Measurements from ENCODE around the gene FGF12. TPM values are rescaled to one million over a fixed set of nuclear protein-coding genes. Genes with fewer than 3 reads are reported as not detected.
A peak's percentile ranks its signal among the peaks of the same experiment; 100 is the strongest.

The FGF12 gene
- total RNA-seq, 2 donors from 2014 or later, result 0.25 to 0.48 TPM

- H3K36me3 ChIP-seq, result no peaks in the 10 kb centered on the region
- no peak overlapping the region for H3K27ac ChIP-seq
- H3K4me1 ChIP-seq, result no peaks in the 10 kb centered on the region
- peaks cover 24% of the 10 kb centered on the region for H3K27me3 ChIP-seq
- no peaks in the 10 kb centered on the region for H3K9me3 ChIP-seq
- peak overlapping the region; percentile 11 for H3K4me3 ChIP-seq
- TF ChIP-seq CTCF (IDR thresholded peaks at IDR 0.05), result no peak
- intact Hi-C loops (cut with DNase I), result no loop called here
- DNase-seq, result no peak
- no peak overlapping the region for H3K9ac ChIP-seq (ENCODE audit: low read depth in 2 of 2, low read length in 2 of 2)
Measured at GRCh38 chr3:192408647-192409200, 318.6 kb downstream of the FGF12 start.

- intact Hi-C loops (cut with DNase I), result no loop called here
- TF ChIP-seq CTCF (IDR thresholded peaks at IDR 0.05), result no peak
Measured at GRCh38 chr3:192408007-192408646, 319.2 kb downstream of the FGF12 start.

GRCh38 chr3:192399767-192400166 lies 327.6 kb downstream of the FGF12 start:
- no peak for TF ChIP-seq CTCF (IDR thresholded peaks at IDR 0.05)
- no peaks in the 10 kb centered on the region for H3K27me3 ChIP-seq
- H3K4me1 ChIP-seq, result no peaks in the 10 kb centered on the region
- H3K9me3 ChIP-seq, result no peaks in the 10 kb centered on the region
- H3K4me3 ChIP-seq, result no peak overlapping the region
- H3K36me3 ChIP-seq, result no peaks in the 10 kb centered on the region
- intact Hi-C loops (cut with DNase I), result no loop called here
- no peak overlapping the region for H3K9ac ChIP-seq (ENCODE audit: low read depth in 2 of 2, low read length in 2 of 2)
- no peak overlapping the region for H3K27ac ChIP-seq
- no peak for DNase-seq

More at GRCh38 chr3:192408007-192408646, 319.2 kb downstream of the FGF12 start:
- no peak overlapping the region for H3K4me3 ChIP-seq
- no peaks in the 10 kb centered on the region for H3K9me3 ChIP-seq
- H3K4me1 ChIP-seq, result no peaks in the 10 kb centered on the region
- no peak for DNase-seq
- H3K27ac ChIP-seq, result no peak overlapping the region
- H3K9ac ChIP-seq (ENCODE audit: low read depth in 2 of 2, low read length in 2 of 2), result no peak overlapping the region
- H3K36me3 ChIP-seq, result no peaks in the 10 kb centered on the region
- peaks cover 24% of the 10 kb centered on the region for H3K27me3 ChIP-seq

GRCh38 chr3:192397012-192397411 lies 330.3 kb downstream of the FGF12 start:
- H3K9ac ChIP-seq (ENCODE audit: low read depth in 2 of 2, low read length in 2 of 2), result no peak overlapping the region
- no peak overlapping the region for H3K27ac ChIP-seq
- no peaks in the 10 kb centered on the region for H3K36me3 ChIP-seq
- DNase-seq, result no peak
- H3K4me1 ChIP-seq, result no peaks in the 10 kb centered on the region
- intact Hi-C loops (cut with DNase I), result no loop called here
- no peaks in the 10 kb centered on the region for H3K27me3 ChIP-seq
- H3K9me3 ChIP-seq, result no peaks in the 10 kb centered on the region
- no peak for TF ChIP-seq CTCF (IDR thresholded peaks at IDR 0.05)
- H3K4me3 ChIP-seq, result no peak overlapping the region

GRCh38 chr3:192395506-192395905 lies 331.8 kb downstream of the FGF12 start:
- H3K9me3 ChIP-seq, result no peaks in the 10 kb centered on the region
- intact Hi-C loops (cut with DNase I), result no loop called here
- no peak overlapping the region for H3K27ac ChIP-seq
- H3K4me1 ChIP-seq, result no peaks in the 10 kb centered on the region
- no peaks in the 10 kb centered on the region for H3K36me3 ChIP-seq
- TF ChIP-seq CTCF (IDR thresholded peaks at IDR 0.05), result no peak
- no peak overlapping the region for H3K4me3 ChIP-seq
- DNase-seq, result no peak
- H3K27me3 ChIP-seq, result no peaks in the 10 kb centered on the region
- H3K9ac ChIP-seq (ENCODE audit: low read depth in 2 of 2, low read length in 2 of 2), result no peak overlapping the region
